ENCODE results near the gene SYNE2.

- TF ChIP-seq CEBPZ (IDR thresholded peaks at IDR 0.05; ENCODE audit: low read depth, low read length) (no peak), POLR2AphosphoS5 (IDR thresholded peaks at IDR 0.05; ENCODE audit: low read length) (no peak), MLLT1 (IDR thresholded peaks at IDR 0.05) (no peak), BRCA1 (IDR thresholded peaks at IDR 0.05; ENCODE audit: low read depth, low read length) (no peak), EZH2 (IDR thresholded peaks at IDR 0.05; ENCODE audit: borderline replicate concordance, control insufficient read depth, low read depth, low read length) (no peak), CTCF (IDR thresholded peaks at IDR 0.05 in 2 of 3, conservative IDR thresholded peaks at IDR 0.05 in 1 of 3; ENCODE audit: control insufficient read depth in 2 of 3, extremely low read depth in 1 of 3, insufficient read depth in 1 of 3, low read depth in 3 of 3, low read length in 3 of 3) (no peak)
Observed at GRCh38 chr14:63964113-63964512, 111.3 kb downstream of the SYNE2 start.
